OCI-M2 (cell line): ENCODE results near the gene TOLLIP.
A peak's percentile ranks its signal among the peaks of the same experiment; 100 is the strongest.

Experiments
- DNase-seq: peaks from one replicate; lab custom pipeline; 2025; ENCODE audit not compliant: unreplicated experiment; lab: John Stamatoyannopoulos, UW

TOLLIP gene

DNA sequence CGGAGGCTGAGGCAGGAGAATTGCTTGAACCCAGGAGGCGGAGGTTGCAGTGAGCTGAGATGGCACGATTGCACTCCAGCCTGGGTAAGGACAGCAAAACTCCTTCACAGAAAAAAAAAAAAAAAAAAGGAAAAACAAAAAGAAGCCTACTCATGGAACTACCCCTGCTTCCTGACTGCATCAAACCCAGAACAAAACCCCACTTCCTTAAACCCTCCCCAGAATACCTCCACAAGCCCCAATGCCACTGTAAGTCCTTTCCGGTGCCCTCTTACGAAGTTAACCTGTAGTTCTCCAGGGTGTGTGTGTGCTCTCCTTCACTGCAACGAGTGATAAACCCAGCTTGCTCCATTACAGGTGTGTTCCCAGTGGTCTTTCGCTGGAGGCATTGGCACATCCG lies 8.6 kb upstream of the TOLLIP start:
- DNase-seq: no peak

DNA sequence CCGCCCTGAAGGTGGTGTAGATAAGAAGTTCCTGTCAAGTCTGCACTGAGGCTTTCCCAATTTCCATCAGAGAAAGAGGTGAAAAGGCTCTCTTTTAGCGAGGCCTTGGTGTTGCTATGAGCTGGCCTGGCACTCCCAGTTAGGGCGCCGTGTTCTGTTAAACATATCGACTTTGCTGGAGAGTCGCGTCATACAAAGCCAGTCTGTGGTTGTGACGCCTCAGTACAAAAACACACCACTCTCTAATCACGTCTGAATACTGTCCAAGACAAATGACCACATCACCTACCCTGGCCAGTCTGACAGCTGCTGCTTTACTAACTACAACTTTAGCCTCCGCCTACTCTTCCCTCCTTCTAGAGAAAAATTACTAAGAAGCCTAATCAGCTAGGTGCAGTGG lies 8.0 kb upstream of the TOLLIP start:
- no peak for DNase-seq

DNA sequence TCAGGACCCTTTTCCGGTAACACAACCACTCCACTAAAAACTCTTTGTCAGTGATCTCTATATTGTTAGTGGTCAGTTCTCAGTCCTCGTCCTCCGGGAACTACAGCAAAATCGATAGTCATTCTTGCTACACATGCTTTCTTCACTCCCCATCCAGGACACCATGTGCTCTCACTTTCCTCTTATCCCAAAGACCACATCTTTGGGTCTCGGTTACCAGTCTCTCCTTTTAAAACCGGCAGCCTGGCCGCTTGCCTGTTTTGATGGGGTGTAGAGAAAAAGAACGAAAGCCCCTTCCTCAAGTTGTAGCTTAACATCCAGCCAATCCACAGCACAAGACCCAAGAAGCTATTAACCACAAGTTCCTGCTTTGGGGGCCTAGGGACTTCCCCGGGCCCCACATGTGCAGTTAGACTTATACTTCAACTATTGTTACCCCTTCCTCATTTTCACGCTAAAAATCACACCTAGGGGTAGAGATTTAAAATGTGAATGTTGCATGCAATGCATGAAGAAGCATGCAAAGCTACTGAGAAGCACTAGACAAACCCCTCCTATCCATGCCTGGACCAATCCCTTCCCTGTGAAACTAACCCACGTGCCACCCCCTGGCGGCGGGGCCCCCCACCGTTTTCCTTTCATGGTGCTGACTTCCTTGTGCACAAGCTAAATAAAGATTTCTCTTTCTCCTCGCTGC lies 1.5 kb upstream of the TOLLIP start:
- DNase-seq: peak; percentile 86

DNA sequence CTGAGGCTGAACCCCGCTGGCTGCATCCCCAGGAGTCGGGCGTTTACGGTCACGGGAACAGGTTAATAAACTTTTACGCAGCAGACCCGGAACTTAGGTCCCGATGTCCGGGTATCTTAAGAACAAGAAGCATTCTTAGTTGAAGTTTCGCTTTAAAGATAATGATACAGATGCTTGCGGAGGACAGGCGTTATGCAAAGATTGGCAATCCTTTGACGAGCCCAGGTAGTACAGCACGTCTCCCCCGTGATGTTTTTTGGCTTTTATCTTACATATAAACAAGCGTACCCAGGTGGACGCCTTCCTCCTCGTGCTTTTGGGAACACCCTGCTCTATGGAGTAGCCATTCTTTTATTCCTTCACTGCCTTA lies 871 bp upstream of the TOLLIP start:
- DNase-seq: no peak

DNA sequence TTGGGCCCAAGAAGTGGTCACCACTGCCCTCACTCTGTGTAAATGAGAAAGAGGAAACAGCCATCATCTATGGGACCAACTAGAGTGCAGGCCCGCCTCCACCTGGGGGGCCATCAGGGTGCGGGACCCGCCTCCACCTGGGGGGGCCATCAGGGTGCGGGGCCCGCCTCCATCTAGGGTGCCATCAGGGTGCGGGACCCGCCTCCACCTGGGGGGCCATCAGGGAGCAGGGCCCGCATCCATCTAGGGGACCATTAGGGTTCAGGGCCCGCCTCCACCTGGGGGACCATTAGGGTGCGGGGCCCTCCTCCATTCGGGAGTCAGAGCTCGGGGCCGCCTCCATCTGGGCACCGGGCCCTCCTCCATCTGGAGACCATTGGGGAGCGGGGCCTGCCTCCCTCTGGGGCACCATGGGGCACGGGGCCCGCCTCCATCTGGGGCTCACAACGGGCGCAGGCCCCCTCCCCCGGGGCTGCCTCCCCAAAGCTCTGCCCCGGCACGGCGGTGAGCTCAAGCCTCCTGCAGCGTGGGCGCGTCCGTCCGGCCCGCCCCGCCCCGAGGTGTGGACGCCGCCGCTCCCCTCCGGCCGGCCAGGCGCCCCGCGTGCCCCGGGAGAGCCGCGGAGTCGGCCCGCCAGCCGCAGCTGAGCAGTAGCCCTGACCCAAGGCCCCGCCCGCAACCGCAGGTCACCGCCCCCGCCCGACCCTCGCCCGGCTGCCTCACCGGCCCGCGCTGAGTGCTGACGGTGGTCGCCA lies 512 bp downstream of the TOLLIP start:
- DNase-seq: no peak

DNA sequence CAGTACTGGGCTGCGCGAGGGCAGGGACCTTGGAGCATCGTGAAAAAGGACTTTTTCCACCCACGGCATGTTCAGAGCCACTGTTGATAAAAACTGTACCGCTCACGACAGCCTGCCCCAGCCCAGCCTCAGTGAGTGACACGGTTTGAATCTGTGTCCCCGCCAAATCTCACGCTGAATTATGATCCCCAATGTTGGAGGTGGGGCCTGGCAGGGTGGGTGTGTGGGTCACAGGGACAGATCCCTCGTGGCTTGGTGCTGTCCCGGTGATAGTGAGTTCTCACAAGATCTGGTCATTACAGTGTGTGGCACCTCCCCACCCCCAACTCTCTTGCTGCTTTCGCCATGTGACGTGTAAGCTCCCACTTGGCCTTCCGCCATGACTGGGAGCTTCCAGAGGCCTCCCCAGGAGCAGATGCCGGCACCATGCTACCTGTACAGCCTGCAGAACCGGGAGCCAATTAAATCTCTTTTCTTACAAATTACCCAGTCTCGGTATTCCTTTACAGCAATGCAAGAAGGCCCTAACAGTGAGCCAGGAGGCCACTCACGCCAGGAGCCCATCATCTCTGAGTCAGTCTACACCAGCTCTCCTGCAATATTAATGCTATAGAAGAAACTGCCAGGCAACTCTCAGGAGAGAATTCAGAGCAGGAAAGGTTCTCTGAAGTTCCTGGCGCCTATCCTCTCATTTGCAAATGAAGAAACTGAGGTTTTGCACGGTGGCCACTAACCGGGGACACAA lies 1.3 kb downstream of the TOLLIP start:
- no peak for DNase-seq

DNA sequence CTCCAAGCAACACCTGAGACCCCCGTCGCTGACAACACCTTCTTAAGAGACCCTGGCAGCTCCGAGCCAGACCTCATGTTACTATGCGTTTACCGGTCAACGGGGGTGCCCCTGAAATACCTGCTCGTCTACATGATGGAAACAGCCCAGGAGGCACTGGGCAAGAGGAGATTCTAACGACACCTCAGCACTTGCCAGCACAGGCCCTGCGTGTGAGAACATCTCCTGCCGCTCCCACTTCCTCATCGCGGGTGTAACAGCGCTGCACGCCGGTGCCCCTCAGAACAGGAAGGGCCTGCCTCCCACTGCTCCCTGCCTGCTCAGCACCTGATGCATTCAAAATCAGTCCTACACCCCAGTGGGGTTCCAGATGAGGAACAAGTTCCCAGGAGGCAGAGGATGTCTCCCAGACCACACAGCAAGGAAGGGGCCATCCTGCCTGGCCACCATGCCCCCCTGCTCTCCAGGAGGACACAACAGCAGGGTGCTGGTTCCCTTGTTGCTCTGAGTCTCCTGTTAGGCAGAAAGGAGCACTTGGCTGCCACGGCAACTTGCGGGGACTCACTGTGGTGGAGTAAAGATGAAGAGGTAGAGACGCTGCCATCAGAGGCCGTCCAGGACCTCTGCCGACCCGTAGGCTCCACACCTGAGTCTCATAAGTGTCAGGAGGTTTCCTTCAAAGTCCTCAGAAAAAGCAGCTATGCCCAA lies 2.1 kb downstream of the TOLLIP start:
- no peak for DNase-seq

DNA sequence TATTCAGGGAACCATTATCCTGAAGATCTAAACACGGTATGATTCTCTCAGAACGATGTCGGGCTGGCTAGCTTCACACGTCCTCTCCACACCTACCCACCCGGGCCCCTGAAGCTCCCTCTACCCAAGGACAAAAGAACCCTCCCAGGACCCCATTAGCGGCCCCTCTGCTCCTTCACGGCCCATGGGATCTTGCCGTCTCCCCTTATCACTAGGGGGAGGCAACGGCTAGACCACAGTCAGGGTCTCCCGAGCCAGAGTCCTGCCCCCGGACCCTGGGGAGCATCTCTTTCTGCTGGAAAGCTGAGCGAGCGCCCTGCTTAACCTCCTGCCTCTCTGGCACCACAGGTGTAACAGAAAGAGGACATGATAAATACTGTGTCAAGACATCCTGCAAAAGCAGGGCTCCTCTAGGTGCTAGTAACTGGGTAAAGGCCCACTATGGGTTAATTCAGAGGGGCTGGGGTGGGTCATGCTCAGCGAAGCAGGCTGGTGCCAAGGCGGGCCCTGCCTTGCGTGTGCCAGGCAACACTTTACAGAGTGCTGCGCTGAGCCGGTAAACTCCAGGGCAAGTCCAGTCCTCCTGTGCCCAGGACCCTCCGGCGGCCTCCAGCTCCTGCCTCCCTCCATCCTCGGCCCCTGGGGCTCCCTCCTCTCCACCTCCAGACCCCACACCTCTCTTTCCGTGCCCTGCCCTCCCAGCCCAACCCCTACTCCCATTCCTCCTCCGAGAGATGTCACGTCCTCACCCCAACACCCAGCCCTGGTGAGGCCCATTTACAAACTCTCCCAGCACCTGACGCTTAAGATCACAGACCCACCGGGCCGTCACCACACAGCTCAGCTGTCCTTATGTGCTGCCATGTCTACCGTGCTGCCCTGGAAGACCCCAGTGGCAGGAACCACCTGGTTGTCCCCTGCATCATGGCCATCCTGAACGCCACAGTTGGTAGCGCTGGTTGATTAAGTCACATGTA lies 3.0 kb downstream of the TOLLIP start:
- no peak for DNase-seq

DNA sequence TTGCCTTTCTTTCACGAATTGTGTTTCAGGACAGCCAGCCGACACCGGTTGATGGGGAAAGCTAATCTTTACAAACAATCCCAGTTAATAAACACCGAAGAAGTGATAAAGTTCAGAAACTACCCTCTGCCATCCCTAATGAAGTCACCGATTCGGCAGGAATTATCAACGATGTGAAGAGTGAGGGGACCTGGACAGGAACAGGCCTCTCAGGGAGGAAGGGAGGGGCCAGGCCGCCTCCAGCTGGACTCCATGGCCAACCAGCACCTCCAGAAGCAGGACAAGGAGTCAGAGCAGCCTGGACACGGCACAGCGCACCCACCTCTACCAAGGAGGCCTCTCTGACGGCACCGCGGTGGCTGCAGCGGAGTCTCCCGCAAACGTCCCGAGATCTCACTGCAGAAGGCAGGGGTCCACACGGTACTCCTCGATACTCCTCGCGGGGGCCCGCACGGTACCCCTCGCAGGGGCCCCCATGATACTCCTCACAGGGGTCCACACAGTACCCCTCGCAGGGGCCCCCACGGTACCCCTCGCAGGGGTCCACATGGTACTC lies 3.9 kb downstream of the TOLLIP start:
- no peak for DNase-seq

DNA sequence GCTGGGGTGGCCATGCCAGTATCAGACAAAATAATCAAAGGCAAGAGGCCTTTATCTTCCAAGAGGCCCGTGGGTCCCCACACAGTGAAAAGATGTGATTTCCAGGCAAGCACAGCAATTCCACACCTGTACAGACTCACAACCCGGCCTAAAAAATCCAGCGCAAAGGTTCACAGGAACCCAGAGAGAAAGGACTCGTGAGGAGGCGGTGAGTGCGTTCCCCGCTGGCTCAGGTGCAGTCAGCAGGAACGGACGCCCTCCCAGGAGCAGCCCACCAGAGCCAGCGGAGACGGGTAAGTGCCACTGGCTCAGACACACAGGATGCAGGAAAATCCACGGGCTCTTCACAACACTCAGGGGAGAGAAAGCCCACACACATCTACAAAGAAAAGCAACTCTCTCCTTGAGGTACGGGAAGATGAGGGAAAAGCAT lies 4.4 kb downstream of the TOLLIP start:
- no peak for DNase-seq

DNA sequence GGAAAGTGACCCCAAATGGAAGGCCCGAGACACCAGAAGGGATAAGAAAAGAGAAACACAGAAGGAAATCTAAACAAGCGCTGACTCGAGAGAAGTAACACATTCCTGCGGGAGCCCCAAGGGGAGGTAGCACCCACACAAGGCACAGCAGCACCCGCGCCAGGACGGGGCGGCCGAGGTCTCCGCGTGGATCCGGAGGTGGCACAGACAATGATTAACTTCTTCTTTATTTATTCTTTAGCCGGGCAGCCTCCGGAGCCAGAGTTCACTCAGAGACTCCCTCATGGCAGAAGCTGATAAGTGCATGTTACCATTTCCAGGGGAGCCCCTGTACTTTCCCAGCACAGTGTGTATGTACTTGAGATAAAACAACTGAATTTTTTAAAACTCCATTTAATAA lies 5.1 kb downstream of the TOLLIP start:
- DNase-seq: no peak

DNA sequence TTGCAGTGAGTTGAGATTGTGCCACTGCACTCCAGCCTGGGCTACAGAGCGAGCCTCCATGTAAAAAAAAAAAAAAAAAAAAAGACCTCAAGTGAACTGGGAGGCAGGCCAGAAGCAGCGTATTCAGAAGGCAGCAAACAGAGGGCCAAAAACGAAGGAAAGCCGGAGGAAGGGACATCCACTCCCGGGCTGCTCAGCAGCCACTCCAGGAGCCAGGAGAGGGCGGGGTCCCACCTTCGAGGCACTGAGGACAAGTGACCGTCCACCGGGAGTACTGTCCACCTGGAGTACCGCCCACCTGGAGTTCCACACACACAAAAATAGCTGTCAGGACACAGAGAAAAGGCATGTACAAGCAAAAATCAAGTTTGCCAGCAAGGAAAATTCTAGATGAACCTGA lies 5.5 kb downstream of the TOLLIP start:
- DNase-seq: no peak

DNA sequence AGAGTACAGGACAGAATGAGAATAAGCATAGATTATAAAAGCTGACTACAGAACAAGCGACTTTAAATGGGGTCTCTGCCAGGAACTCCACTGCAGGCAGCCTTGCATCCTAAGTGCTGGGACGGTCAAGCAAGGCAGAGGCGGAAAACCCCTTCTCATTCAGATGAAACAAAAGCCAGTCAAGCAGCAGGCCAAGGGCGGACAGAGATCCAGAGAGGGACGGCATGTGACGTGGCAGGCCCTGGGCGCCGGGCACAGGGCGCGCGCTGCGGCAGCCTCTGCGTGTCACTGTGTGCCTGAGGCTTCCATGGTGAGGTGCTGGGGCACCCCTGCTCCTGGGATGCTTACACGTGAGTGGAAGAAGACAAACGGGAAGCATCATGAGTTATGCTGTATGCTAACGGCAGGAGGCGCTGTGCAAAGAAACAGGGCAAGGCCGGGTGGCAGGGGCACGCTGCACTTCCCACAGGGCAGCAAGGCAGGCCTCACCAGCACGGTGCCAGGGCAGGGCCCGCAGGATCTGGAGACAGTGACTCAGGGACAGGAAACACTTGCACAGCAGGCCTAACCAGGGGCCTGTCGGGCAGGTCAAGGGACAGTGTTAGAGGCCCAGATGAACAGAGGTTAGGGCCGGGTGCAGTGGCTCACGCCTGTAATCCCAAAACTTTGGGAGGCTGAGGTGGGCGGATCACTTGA lies 6.2 kb downstream of the TOLLIP start:
- DNase-seq: no peak

DNA sequence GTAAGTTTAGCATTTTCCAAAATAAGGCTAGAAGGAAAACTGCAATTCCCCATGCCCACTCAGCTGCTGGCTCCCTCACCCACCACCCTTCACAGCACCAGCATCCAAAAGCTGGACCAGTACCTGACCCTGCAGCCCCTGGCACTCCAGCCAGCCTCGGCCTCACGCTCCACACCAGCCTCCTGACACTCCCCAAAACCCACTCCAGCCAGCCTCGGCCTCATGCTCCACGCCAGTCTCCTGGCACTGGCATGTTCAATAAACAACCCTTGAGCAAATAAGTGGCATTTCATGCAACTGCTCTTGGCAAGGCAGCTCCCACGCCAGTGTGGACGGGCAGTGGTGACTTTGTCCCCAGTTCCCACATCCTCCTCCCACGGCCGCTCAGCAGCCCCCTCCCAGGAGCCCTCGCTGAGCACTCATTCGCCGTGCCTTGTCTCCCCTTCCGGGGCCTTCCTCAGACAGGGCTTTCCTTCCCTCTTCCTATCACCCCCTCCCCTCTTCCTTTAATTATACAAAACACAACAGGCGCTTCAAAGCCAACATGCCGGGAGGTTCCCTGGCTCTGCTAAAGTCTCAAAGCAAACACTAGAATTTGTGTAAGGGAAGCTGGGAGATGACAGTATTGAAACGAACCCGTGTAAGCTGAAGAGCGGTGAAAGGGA lies 6.8 kb downstream of the TOLLIP start:
- no peak for DNase-seq

DNA sequence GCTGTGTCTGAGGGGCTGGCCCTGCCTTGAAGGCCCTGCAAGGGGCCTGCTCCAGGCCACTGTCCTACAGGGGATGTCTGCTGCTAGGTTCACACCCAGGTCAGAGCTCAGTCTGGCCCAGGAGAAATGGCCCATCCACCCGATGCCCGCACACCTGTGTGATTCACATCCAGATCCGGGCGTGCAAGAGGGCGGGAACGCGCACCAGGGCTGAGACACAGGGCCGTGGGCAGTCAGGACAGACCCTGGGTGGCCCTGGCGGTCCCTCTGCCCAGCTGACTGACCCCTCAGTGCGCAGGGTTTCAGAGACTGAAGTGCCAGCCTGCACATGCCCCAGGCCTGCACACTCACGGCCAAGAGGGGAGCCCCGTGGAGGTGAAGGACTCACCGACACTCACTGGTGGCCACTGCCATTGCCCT lies 7.4 kb downstream of the TOLLIP start:
- no peak for DNase-seq

DNA sequence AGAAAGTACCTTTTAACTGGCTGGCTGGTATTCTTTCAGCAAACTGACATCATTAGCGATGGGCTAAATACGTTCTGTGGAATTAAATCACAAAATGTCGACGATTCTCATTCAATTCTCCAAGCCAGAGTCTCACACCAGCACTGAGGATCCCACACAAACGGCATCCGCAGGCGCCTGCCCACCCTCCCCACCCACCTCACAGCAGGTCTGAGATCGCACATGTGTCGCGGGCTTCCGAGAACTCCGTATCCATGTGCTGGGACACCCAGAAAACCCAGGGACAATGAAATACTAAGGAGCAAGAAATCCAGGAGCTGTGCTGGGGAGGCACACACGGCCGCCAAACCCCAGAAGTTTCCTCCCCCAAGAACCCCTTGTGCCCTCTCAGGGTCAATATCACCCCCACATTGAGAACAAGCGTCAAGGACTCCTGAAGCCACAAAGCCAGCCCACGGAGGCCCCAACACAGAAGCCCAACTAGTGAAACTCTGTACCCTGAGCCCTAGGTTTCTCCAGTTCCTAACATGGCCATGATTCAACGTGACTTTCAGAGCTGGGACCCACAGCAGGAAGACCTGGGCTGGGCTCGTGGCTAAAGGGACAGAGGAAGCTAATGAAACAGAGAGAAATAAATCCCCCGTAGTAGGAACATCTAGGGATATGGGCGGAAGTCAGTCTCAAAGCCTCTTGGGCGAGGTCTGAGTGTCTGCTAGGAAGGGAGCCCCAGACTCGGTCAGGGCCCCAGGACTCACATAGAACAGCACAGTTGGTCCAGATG lies 8.0 kb downstream of the TOLLIP start:
- DNase-seq: no peak

DNA sequence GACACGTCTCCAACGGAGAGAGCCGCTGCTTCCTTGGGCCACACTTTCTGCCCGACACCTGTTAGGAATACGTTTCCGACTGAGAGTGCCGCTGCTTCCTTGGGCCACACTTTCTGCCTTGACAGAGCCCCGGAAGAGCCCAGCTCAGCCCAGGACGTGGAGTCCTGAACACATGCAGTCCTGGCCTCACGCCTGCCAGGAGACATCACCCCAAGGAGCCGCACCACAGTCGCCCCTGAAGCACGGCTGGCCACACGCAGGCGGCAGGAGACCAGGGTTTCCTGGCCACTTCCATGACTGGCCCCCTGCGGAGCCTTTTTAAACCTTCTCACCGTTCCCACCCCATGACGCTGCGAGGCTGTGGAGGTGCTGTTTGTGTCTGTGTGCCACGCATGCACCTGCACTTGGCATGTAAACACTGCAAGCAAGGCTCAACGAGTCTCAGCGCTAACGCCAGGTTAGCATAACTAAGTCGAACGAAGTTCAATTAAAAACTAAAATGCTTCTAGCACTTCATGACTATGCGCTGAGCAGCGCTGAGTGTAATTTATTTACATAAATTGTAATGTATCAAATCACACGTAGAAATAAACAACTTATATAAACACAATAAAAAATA lies 8.8 kb downstream of the TOLLIP start:
- DNase-seq: no peak

DNA sequence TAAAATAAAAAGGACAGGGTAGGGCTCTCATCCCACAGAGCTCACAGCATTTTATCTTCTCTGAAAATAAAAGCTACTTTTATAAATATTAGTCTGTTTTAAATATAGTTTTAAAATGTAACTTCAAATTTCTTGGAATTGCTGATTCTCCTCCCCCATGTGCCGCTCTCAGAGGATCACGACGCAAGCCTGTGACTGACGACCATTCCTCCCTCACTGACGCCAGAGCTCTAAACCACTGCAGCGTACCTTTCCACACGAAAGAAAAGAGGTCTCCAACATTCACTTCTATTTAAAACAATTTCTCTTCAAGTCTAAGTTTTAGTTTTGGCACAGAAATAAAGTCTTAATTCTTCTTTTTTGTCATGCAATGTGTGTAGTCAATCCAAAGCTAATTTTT lies 9.3 kb downstream of the TOLLIP start:
- no peak for DNase-seq
